CD4-positive, alpha-beta T cell (primary cell): ENCODE measurements around the gene UNC13D. TPM values are rescaled to one million over a fixed set of nuclear protein-coding genes. Genes with fewer than 3 reads are reported as not detected.
A peak's percentile ranks its signal among the peaks of the same experiment; 100 is the strongest.

Experiments
- ATAC-seq: fragments of 200-7000 bp; cut with Tn5 transposase; one replicate; pipeline ENCODE4 v1.10.0; 2022; ENCODE audit warnings: mild to moderate bottlenecking; ENCODE audit not compliant: poor library complexity
- CTCF ChIA-PET: fragments of 350-600 bp; sonication (Branson Sonifier 250); formaldehyde crosslinking; loops from one replicate; lab custom pipeline; 2021; ENCODE audit warnings: antibody characterized with exemption, inconsistent platforms; lab: Charles Lee
- POLR2A ChIA-PET: fragments of 350-600 bp; sonication (Branson Sonifier 250); formaldehyde crosslinking; loops from one replicate; lab custom pipeline; 2021; ENCODE audit warnings: antibody characterized with exemption, inconsistent platforms; lab: Charles Lee
- DNase-seq, 14 experiments: peaks; one replicate each; pipeline ENCODE4 v3.0.0-alpha.2; 2013 to 2020; ENCODE audit warnings: mixed read lengths in 2 of 14
- H3K27ac ChIP-seq, 2 donors: one replicate each; pipeline versions ENCODE4 v1.5.1 to v1.7.0; 2013; ENCODE audit warnings: low read length in 2 of 2, low read depth in 1 of 2, mild to moderate bottlenecking in 1 of 2
- H3K27me3 ChIP-seq, 2 experiments: 1 replicate in 1 of 2; 2 replicates in 1 of 2; pipeline versions ENCODE4 v1.6.1 to v1.7.0; 2013; ENCODE audit warnings: low read length in 2 of 2, control low read depth in 1 of 2, mild to moderate bottlenecking in 1 of 2, moderate library complexity in 1 of 2; ENCODE audit not compliant: insufficient read depth in 2 of 2, control insufficient read depth in 1 of 2
- H3K36me3 ChIP-seq: one replicate; pipeline ENCODE4 v1.6.1; 2013; ENCODE audit warnings: low read length, control low read depth; ENCODE audit not compliant: insufficient read depth
- H3K4me1 ChIP-seq: one replicate; pipeline ENCODE4 v1.6.1; 2013; ENCODE audit warnings: low read length, control low read depth; ENCODE audit not compliant: insufficient read depth
- H3K4me3 ChIP-seq: one replicate; pipeline ENCODE4 v1.5.1; 2013; ENCODE audit warnings: mild to moderate bottlenecking, low read length, moderate library complexity
- H3K9me3 ChIP-seq, 2 experiments: 1 replicate in 1 of 2; 2 replicates in 1 of 2; pipeline versions ENCODE4 v1.6.1 to v1.7.0; 2013; ENCODE audit warnings: low read length in 2 of 2, mild to moderate bottlenecking in 2 of 2, control low read depth in 1 of 2, moderate library complexity in 1 of 2; ENCODE audit not compliant: control insufficient read depth in 1 of 2, insufficient read depth in 1 of 2
- H3K27ac Mint-ChIP-seq: one replicate; pipeline ENCODE4 v1.8.0; 2020; ENCODE audit warnings: mixed read lengths
- H3K27me3 Mint-ChIP-seq: one replicate; pipeline ENCODE4 v1.8.0; 2021; ENCODE audit warnings: mixed read lengths
- H3K36me3 Mint-ChIP-seq: one replicate; pipeline ENCODE4 v1.8.0; 2021; ENCODE audit warnings: low read depth, mixed read lengths
- H3K4me1 Mint-ChIP-seq: one replicate; pipeline ENCODE4 v1.8.0; 2021; ENCODE audit warnings: low read depth, mixed read lengths
- H3K4me3 Mint-ChIP-seq: one replicate; pipeline ENCODE4 v1.8.0; 2020; ENCODE audit warnings: mild to moderate bottlenecking, mixed read lengths
- H3K9me3 Mint-ChIP-seq: one replicate; pipeline ENCODE4 v1.8.0; 2020; ENCODE audit warnings: mixed read lengths
- intact Hi-C, 2 experiments: fragments of 100-400 bp; cut with DNase I in 1 of 2; cut with micrococcal nuclease in 1 of 2; formaldehyde crosslinking; loops; one replicate each; pipeline versions ENCODE4 v1.15.1 to v1.9.0; 2023 to 2025; cut with DNase I, micrococcal nuclease
- polyA plus RNA-seq, 2 donors: library from polyadenylated mRNA; unstranded; fragments of 120-200 nt; gene quantifications; one replicate each; pipeline ENCODE4 v1.2.1, GENCODE V29; 2013
- total RNA-seq, 174 experiments: library from RNA in 2 of 174; stranded (reverse) in 2 of 174; gene quantifications; one replicate each; pipeline ENCODE4 v1.2.3 and lab custom pipeline; 2021 to 2026
- TF ChIP-seq, protein P1 (sequence below): fragments of 200-600 bp; IDR thresholded peaks from one replicate; pipeline ENCODE4 v1.8.0; 2022; ENCODE audit warnings: antibody characterized with exemption, mild to moderate bottlenecking

UNC13D gene
- 100 to 1,000 TPM; 110 to 112 TPM for total RNA-seq
- polyA plus RNA-seq (2013, experiment 1 of 2), result 90.4 TPM
- polyA plus RNA-seq (2013, experiment 2 of 2), result 104 TPM
- total RNA-seq (lab: John Stamatoyannopoulos, UW), result 12.1 to 230 (median 147) reads per million in 172 experiments

DNA sequence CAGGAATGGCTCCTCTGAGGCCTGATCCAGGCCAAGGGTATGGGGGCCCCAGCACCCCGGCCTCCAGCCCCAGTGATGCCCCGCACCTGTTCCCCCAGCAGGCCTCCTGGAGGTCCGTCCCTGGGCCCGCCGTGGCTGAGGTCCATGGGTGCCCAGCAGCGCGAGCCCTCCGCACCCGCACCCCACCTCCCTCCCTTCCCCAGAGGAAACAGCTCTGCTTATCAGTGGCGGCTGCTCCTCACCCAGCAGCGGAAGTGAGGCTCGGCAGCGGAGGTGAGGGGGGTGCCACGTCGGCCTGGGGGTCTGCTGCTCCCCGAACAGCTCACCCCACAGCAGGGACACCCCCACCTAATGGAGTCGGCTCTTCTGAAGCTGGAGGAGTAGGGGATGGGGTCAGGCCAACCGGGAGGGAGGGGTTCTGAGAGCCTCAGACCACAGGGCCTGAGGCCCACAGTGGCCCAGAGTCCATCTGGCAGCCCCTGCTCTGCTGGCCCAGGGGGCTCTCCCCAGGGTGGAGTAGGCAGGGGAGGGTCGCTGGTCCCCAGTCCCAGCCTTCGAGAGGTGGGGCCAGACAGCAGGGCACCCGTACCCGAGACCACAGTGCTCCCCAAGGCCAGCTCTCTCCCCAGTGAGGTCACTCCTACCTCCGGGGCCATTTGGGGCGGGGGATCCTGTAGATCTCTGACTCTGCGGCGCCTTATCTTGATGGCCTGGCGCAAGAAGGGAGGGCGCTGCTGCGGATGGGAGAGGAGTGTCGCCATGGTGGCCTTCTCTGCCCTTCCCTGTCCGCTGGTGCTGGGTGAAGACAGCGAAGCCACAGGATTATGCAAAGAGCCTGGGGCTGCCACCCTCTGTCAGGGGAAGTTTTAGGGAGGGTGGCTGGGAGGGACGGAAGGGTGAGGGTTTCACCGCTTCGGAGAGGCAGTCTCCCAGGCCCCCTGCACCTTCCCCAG is at the start of gene UNC13D:
UNC13D (minus strand) TSS at position 828 of the 953 bp plus-strand sequence; CDS start at position 761, 67 bp downstream.
- peak; percentile 77 for ATAC-seq

DNA sequence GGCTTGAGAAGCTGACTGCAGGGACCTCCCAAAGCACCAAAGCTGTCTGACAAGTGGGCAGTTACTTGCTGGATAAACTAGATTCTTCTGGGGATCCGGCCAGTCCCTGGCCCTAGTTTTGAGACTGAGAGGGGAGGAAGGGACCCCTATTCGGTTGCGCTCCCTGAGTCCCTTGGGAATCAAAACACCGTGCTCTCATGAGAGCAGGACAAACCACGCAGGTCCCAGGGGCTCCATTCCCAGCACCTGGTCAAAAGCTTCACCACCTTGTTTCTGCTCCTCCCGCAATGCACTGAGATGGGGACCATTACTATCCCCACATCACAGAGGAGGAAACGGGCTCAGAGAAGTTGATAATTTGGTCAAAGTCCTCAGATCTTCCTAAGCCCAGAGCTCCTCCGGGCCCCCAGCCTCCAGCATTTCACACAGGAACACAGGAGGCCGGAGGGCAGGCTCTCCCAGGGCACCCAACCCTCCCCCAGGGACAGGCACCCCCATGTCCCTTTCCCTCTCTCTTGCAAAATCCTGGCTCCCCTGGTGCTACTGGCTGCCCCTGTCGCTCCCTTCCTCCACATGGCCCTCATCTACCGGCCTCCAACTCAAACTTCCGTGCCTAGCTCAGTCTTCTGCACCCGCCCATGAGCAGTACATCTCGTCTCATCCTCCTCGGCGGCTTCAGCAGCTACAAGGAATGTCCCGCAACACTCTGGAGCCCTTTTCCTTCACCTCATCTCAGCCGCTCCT is 49.3 kb upstream of the UNC13D start:
- Histone ChIP-seq H3K4me1 (peaks cover 33% of the 10 kb centered on the region), H3K9me3 (no peaks in the 10 kb centered on the region), H3K36me3 (peaks cover 32% of the 10 kb centered on the region), H3K27me3 (no peaks in the 10 kb centered on the region), H3K27ac (no peak overlapping the region), H3K4me3 (no peak overlapping the region)
- H3K4me1 Mint-ChIP-seq, result peaks cover 25% of the 10 kb centered on the region
- no peaks in the 10 kb centered on the region for H3K9me3 Mint-ChIP-seq
- H3K27ac Mint-ChIP-seq, result peak overlapping the region; percentile 13
- no peak for DNase-seq
- TF ChIP-seq, protein P1, sequence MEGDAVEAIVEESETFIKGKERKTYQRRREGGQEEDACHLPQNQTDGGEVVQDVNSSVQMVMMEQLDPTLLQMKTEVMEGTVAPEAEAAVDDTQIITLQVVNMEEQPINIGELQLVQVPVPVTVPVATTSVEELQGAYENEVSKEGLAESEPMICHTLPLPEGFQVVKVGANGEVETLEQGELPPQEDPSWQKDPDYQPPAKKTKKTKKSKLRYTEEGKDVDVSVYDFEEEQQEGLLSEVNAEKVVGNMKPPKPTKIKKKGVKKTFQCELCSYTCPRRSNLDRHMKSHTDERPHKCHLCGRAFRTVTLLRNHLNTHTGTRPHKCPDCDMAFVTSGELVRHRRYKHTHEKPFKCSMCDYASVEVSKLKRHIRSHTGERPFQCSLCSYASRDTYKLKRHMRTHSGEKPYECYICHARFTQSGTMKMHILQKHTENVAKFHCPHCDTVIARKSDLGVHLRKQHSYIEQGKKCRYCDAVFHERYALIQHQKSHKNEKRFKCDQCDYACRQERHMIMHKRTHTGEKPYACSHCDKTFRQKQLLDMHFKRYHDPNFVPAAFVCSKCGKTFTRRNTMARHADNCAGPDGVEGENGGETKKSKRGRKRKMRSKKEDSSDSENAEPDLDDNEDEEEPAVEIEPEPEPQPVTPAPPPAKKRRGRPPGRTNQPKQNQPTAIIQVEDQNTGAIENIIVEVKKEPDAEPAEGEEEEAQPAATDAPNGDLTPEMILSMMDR, result no peak
- H3K27me3 Mint-ChIP-seq, result no peaks in the 10 kb centered on the region
- H3K36me3 Mint-ChIP-seq, result peaks cover 24% of the 10 kb centered on the region
- ChIA-PET CTCF (interaction anchor here (1.6 kb wide), 1 partner anchor 16 kb away, joined by 7 read pairs; the partner anchor contains the start of gene TRIM47), POLR2A (interaction anchor here (1.7 kb wide), 1 partner anchor 18 kb away, joined by 6 read pairs; no protein-coding TSS in a partner anchor)
- intact Hi-C loops, result no loop called here
- H3K4me3 Mint-ChIP-seq, result peak overlapping the region; percentile 76
- ATAC-seq, result no peak

More for the DNA sequence above, at the start of gene UNC13D:
- no peaks in the 10 kb centered on the region for H3K27me3 Mint-ChIP-seq
- peak within 1 kb of the TSS; percentile 96 for H3K4me3 Mint-ChIP-seq
- H3K27ac Mint-ChIP-seq, result peak within 1 kb of the TSS; percentile 92
- Histone ChIP-seq H3K27me3 (no peaks in the 10 kb centered on the region), H3K4me3 (peak within 1 kb of the TSS; percentile 81), H3K9me3 (no peaks in the 10 kb centered on the region), H3K4me1 (peaks cover 64% of the 10 kb centered on the region), H3K27ac (peak within 1 kb of the TSS; percentile 94 to 95), H3K36me3 (peaks cover 59% of the 10 kb centered on the region)
- H3K4me1 Mint-ChIP-seq, result peaks cover 25% of the 10 kb centered on the region
- H3K36me3 Mint-ChIP-seq, result peaks cover 77% of the 10 kb centered on the region
- no peaks in the 10 kb centered on the region for H3K9me3 Mint-ChIP-seq
- POLR2A ChIA-PET, result interaction anchor here (0.7 to 4.5 kb wide), 17 partner anchors 9 to 91 kb away, joined by 3 to 125 read pairs (median 7); partner anchors contain the start of genes GALK1, TRIM65, UNK and WBP2
- CTCF ChIA-PET, result interaction anchor here (0.7 to 2.1 kb wide), 6 partner anchors 12 to 90 kb away, joined by 3 to 8 read pairs (median 4); partner anchors contain the start of genes TRIM65 and WBP2
- DNase-seq, result peak; percentile 47 to 82 (median 66)
- TF ChIP-seq, protein P1, result peak; percentile 13
- intact Hi-C loops, result loop anchor here in 1 of 2 experiments (5.0 kb wide), 1 partner anchor 33 kb away; the partner anchor contains the start of gene TRIM47
